Kidney (tissue), 14 donors: ENCODE results near the gene ETV2. TPM values are rescaled to one million over a fixed set of nuclear protein-coding genes. Genes with fewer than 3 reads are reported as not detected.
A peak's percentile ranks its signal among the peaks of the same experiment; 100 is the strongest.

ENCODE experiments used
- DNase-seq, 5 donors: peaks; one replicate each; pipeline ENCODE4 v3.0.0-alpha.2; 2013 to 2020
- FAIRE-seq: peaks from 2 replicates; lab custom pipeline; 2012; peaks lifted over from hg19 to GRCh38; lab: Jason Lieb, UNC
- H3K27ac ChIP-seq, 2 donors: one replicate each; pipeline ENCODE4 v1.7.0; 2013; ENCODE audit warnings: low read depth in 2 of 2, low read length in 2 of 2, inconsistent platforms in 1 of 2
- H3K27me3 ChIP-seq: one replicate; pipeline ENCODE4 v1.7.1; 2013; ENCODE audit warnings: low read length, inconsistent platforms; ENCODE audit not compliant: control insufficient read depth, insufficient read depth
- H3K36me3 ChIP-seq, 3 donors: one replicate each; pipeline versions ENCODE4 v1.7.0 to v1.7.1; 2013; ENCODE audit warnings: low read length in 3 of 3, control low read depth in 1 of 3, inconsistent platforms in 1 of 3; ENCODE audit not compliant: insufficient read depth in 3 of 3, control insufficient read depth in 2 of 3
- H3K4me1 ChIP-seq, 3 donors: one replicate each; pipeline versions ENCODE4 v1.7.0 to v1.7.1; 2013; ENCODE audit warnings: low read length in 3 of 3, inconsistent platforms in 1 of 3, low read depth in 1 of 3; ENCODE audit not compliant: control insufficient read depth in 2 of 3, insufficient read depth in 2 of 3
- H3K4me3 ChIP-seq, 3 donors: one replicate each; pipeline versions ENCODE4 v1.7.0 to v1.8.1; 2013; ENCODE audit warnings: low read length in 3 of 3, control low read depth in 1 of 3, inconsistent platforms in 1 of 3
- H3K9ac ChIP-seq, 3 donors: one replicate each; pipeline versions ENCODE4 v1.7.0 to v1.7.1; 2013; ENCODE audit warnings: low read length in 3 of 3, control low read depth in 1 of 3, inconsistent platforms in 1 of 3
- H3K9me3 ChIP-seq, 3 donors: one replicate each; pipeline versions ENCODE4 v1.7.0 to v1.7.1; 2013; ENCODE audit warnings: low read length in 3 of 3, control low read depth in 1 of 3, inconsistent platforms in 1 of 3; ENCODE audit not compliant: control insufficient read depth in 2 of 3, insufficient read depth in 1 of 3
- intact Hi-C: fragments of 100-400 bp; cut with DNase I; formaldehyde crosslinking; loops from one replicate; pipeline ENCODE4 v1.11.1; 2022
- polyA plus RNA-seq: library from polyadenylated mRNA; stranded (reverse); fragments of 350-450 nt; fragmentation: Illumina TruSeq; extraction: RNeasy Lipid Tissue Mini Kit (QIAGEN cat#74804); gene quantifications from one replicate; pipeline ENCODE4 v1.2.3, GENCODE V29; 2014; ENCODE audit warnings: low read depth, low replicate concordance; ENCODE audit not compliant: insufficient read depth
- total RNA-seq: library from RNA; stranded (reverse); fragmentation: NEBNext Ultra II Directional; extraction: Animal tissue kit (Norgen Biotek cat#: 25700); gene quantifications from one replicate; pipeline ENCODE4 v1.2.1, GENCODE V29; 2021
- TF ChIP-seq, protein P1 (sequence below): IDR thresholded peaks from 3 replicates; pipeline ENCODE4 v1.5.1; 2012; ENCODE audit warnings: mild to moderate bottlenecking, moderate library complexity, borderline replicate concordance; ENCODE audit not compliant: insufficient read depth; ENCODE audit errors: extremely low read depth
- donor health status: control.
- donor health status: control.
- donor health status: control.
- donor health status: control.
- donor health status: control.
- donor health status: DM: yes; HTN: yes; CAD: no.
- donor health status: Normal renal cell carcinoma (clear cell type).

ETV2 gene
- total and polyA plus RNA-seq, 2 donors from 2014 or later = 0.38 to 3.3 TPM

DNA sequence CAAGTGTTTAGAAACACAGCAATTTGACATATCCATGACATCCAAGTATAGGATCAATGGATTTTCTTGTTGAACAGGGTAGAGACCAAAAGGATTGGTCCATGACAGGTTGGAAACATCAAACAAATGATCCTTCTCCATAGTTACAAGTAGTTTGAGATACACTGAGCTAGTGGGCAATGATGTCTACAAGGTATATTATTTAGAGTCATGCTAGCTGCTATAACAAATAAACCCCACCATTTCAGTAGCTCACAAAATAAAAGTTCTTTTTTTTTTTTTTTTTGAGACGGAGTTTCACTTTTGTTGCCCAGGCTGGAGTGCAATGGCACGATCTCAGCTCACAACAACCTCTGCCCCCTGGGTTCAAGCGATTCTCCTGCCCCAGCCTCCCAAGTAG is 33.9 kb upstream of the ETV2 start:
- intact Hi-C loops = no loop called here
- Histone ChIP-seq H3K27ac (no peak overlapping the region), H3K4me1 (peaks cover 0 to 5% (median 4%) of the 10 kb centered on the region in 3 donors), H3K27me3 (no peaks in the 10 kb centered on the region), H3K9ac (no peak overlapping the region), H3K9me3 (no peaks in the 10 kb centered on the region), H3K36me3 (no peaks in the 10 kb centered on the region), H3K4me3 (no peak overlapping the region)
- DNase-seq = no peak
- no peak for FAIRE-seq
- TF ChIP-seq, protein P1, sequence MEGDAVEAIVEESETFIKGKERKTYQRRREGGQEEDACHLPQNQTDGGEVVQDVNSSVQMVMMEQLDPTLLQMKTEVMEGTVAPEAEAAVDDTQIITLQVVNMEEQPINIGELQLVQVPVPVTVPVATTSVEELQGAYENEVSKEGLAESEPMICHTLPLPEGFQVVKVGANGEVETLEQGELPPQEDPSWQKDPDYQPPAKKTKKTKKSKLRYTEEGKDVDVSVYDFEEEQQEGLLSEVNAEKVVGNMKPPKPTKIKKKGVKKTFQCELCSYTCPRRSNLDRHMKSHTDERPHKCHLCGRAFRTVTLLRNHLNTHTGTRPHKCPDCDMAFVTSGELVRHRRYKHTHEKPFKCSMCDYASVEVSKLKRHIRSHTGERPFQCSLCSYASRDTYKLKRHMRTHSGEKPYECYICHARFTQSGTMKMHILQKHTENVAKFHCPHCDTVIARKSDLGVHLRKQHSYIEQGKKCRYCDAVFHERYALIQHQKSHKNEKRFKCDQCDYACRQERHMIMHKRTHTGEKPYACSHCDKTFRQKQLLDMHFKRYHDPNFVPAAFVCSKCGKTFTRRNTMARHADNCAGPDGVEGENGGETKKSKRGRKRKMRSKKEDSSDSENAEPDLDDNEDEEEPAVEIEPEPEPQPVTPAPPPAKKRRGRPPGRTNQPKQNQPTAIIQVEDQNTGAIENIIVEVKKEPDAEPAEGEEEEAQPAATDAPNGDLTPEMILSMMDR = no peak

DNA sequence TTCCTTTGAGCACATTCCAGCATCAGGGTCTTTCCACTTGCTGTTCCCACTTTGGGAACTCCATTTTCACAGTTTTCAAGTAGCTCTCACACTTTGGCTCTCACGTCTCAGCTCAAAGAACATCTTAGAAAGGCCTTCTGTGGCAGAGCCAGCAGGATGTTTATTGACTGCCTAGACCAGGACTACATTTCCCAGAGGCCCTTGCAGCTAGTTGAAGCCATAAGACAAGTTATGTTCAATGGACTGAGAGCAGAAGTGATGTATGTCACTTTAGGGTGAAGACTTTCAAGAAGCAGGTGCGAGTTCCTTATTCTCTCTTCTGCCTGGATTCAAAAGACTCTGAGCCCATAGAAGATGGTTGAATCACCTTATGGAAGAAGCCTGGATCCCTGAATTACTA is 33.3 kb upstream of the ETV2 start:
- no peak overlapping the region for H3K27ac ChIP-seq

DNA sequence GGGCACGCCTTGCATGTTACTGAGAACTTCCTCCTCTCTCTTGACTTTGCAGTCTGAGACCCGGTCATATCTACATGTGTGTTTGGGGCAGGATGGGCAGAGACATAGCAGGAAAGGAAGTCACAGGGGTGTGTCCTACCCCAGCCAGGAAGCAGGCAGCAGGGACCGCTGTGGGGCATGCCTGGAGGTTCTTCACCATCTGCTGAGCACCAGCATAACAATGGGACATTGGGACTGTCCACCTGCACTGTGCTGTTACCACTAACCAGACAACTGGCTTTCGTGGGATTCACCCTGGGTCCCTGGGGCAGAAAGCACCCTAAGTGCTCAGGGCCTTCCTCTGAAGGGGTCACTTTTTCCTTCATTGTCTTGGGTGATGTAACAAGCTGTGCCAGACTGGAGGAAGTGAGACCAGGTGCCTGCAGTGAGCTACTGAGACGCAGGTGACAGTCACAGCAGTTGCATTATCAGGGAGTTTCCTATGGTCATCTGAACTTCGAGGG is 31.6 kb upstream of the ETV2 start:
- H3K27me3 ChIP-seq = no peaks in the 10 kb centered on the region
- no peaks in the 10 kb centered on the region for H3K36me3 ChIP-seq
- no peak overlapping the region for H3K4me3 ChIP-seq
- TF ChIP-seq, protein P1 = no peak
- intact Hi-C loops = no loop called here
- no peak for DNase-seq
- H3K4me1 ChIP-seq = peaks cover 0 to 12% (median 10%) of the 10 kb centered on the region in 3 donors
- H3K9ac ChIP-seq = no peak overlapping the region
- H3K27ac ChIP-seq = no peak overlapping the region
- H3K9me3 ChIP-seq = no peaks in the 10 kb centered on the region
- FAIRE-seq = no peak

More for the DNA sequence above, 33.3 kb upstream of the ETV2 start:
- FAIRE-seq (no peak), DNase-seq (no peak)
- TF ChIP-seq, protein P1 = no peak
- Histone ChIP-seq H3K4me3 (no peak overlapping the region), H3K9me3 (no peaks in the 10 kb centered on the region), H3K9ac (no peak overlapping the region), H3K36me3 (no peaks in the 10 kb centered on the region), H3K4me1 (peaks cover 0 to 11% (median 9%) of the 10 kb centered on the region in 3 donors), H3K27me3 (no peaks in the 10 kb centered on the region)
- intact Hi-C loops = no loop called here

DNA sequence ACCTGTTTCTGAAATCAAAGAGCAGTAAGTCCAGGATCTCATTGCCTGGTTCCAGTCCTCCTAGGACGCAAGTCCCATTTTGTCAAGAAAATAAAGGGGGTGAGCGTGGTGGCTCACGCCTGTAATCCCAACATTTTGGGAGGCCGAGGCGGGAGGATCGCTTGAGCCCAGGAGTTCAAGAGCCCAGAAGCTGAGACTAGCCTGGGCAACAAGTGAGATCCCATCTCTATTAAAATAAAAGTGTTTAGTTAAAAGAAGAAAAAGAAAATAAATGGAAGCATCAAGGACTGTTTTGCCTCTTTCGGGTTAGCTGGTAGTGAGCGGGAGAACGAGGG is 29.4 kb upstream of the ETV2 start:
- intact Hi-C loops = no loop called here
- TF ChIP-seq, protein P1 = no peak
- Histone ChIP-seq H3K9ac (peak overlapping the region; percentile 20 to 39 (median 34)), H3K9me3 (no peaks in the 10 kb centered on the region), H3K27me3 (no peaks in the 10 kb centered on the region), H3K4me3 (peak overlapping the region; percentile 40 to 97 (median 55)), H3K4me1 (peaks cover 0 to 12% (median 10%) of the 10 kb centered on the region in 3 donors), H3K36me3 (peaks cover 0 to 2% (median 0%) of the 10 kb centered on the region in 3 donors), H3K27ac (no peak overlapping the region)
- FAIRE-seq = no peak
- DNase-seq = no peak
